Small intestine (tissue), 7 donors: Measurements from ENCODE around the gene OPN3. TPM values are rescaled to one million over a fixed set of nuclear protein-coding genes. Genes with fewer than 3 reads are reported as not detected.
A peak's percentile ranks its signal among the peaks of the same experiment; 100 is the strongest.

Experiments
- DNase-seq, 2 donors: peaks; one replicate each; pipeline versions ENCODE4 v3.0.0 to v3.0.0-alpha.2; 2013
- FAIRE-seq: peaks from 2 replicates; lab custom pipeline; 2012; peaks lifted over from hg19 to GRCh38; lab: Jason Lieb, UNC
- H3K27ac ChIP-seq, 3 donors: one replicate each; pipeline ENCODE4 v1.5.1; 2013; ENCODE audit warnings: low read length in 2 of 3, mild to moderate bottlenecking in 2 of 3, control low read depth in 1 of 3, inconsistent platforms in 1 of 3, low read depth in 1 of 3, moderate library complexity in 1 of 3
- H3K27me3 ChIP-seq, 3 donors: one replicate each; pipeline ENCODE4 v1.6.1; 2013; ENCODE audit warnings: low read length in 3 of 3, inconsistent platforms in 1 of 3; ENCODE audit not compliant: control insufficient read depth in 3 of 3, insufficient read depth in 3 of 3
- H3K36me3 ChIP-seq, 3 donors: one replicate each; pipeline ENCODE4 v1.6.1; 2013; ENCODE audit warnings: low read length in 3 of 3, inconsistent platforms in 1 of 3, low read depth in 1 of 3, mild to moderate bottlenecking in 1 of 3, moderate library complexity in 1 of 3; ENCODE audit not compliant: control insufficient read depth in 3 of 3, insufficient read depth in 2 of 3
- H3K4me1 ChIP-seq, 3 donors: one replicate each; pipeline ENCODE4 v1.6.1; 2013; ENCODE audit warnings: low read length in 2 of 3, inconsistent platforms in 1 of 3, low read depth in 1 of 3, mild to moderate bottlenecking in 1 of 3, moderate library complexity in 1 of 3; ENCODE audit not compliant: control insufficient read depth in 3 of 3, insufficient read depth in 2 of 3
- H3K4me3 ChIP-seq, 3 donors: one replicate each; pipeline ENCODE4 v1.5.1; 2013; ENCODE audit warnings: low read length in 3 of 3, control low read depth in 1 of 3, inconsistent platforms in 1 of 3, low read depth in 1 of 3, mild to moderate bottlenecking in 1 of 3, moderate library complexity in 1 of 3
- H3K9me3 ChIP-seq, 2 donors: one replicate each; pipeline ENCODE4 v1.6.1; 2013; ENCODE audit warnings: low read depth in 1 of 2, low read length in 1 of 2; ENCODE audit not compliant: control insufficient read depth in 2 of 2, insufficient read depth in 1 of 2
- WGBS, 3 donors: extraction: QIAGEN DNeasy Blood & Tissue Kit; methylation state at CpG; one replicate each; pipeline ENCODE4 v1.1.7; 2013; 5-methylcytosine and 5-hydroxymethylcytosine counted together
- polyA plus RNA-seq, 4 donors: library from polyadenylated mRNA; stranded (reverse) in 3 of 4; unstranded in 1 of 4; fragments of 200-250 nt in 3 of 4; fragments of 120-200 nt in 1 of 4; gene quantifications; one replicate each; pipeline versions ENCODE4 v1.2.1 to v1.2.3, GENCODE V29; 2013
- donor health status: healthy with polysubstance abuse.
- donor health status: control.
- donor health status: control.
- donor health status: Bipolar disorder and iron deficiency.
- donor health status: healthy.

Gene OPN3
- polyA plus RNA-seq, 4 donors, result 5.0 to 27.9 (median 8.6) TPM

DNA sequence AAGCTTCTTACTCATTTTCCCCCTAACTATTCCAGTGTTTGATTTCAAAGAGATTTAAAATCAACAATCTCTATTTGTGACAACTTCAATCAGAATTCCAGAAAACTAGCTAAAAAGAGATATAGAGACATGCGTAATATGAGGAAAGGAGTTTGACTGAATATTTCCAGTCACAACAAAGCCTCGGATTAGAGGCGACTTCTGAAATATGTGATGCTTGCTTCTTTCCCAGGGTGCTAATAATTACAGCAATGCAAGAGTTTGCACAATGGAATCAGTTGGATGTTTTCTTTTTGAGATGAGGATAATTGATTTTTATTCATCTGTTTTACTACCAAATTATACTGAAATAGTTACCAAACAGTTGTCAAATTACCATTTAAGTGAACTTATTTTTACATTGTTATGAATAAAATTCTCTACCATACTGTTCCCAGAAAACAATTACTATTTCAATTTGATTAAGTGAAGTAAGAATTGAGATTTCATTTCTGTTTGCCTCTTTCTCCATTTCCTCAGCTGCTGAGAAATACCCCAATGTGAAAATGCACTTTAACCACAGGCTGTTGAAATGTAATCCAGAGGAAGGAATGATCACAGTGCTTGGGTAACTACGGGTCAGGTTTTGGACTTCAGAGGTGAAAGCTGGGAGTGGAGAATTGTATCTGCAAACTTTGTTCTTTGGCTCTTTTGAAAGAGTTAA is 79.9 kb downstream of the OPN3 start:
- Histone ChIP-seq H3K36me3 (no peaks in the 10 kb centered on the region), H3K27me3 (no peaks in the 10 kb centered on the region), H3K4me3 (no peak overlapping the region), H3K9me3 (no peaks in the 10 kb centered on the region), H3K27ac (no peak overlapping the region), H3K4me1 (no peaks in the 10 kb centered on the region)
- no peak for FAIRE-seq
- WGBS, 3 donors, result 75 to 81% (median 79%) methylated on average over 4 of the region's 4 CpGs
- DNase-seq, result peak in 1 of 2 donors; percentile 19

DNA sequence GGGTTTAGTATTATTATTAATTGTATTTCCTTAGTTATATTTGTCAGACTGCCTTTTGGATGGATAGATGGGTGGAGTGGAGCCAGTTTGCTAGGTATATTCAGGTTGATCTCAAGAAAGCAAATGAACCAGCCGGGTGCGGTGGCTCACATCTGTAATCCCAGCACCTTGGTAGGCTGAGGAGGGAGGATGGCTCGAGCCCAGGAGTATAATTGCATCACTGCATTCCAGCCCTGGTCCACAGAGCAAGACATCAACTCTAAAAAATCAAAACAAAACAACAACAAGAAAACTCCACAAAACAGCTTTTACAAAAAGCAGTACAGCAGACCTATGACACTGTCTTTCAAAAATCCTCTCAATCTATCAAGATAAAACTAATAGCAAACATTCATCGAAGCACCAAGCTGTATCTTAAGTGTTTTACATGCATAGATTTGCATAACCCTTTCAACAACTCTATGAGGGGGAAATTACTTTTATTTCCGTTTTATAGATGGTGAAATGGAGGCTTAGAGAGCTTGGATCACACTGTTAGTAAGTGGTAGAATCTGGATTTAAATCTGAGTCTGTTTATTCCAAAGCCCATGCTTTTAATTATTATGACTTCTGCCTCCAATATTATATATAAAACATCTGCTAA is 82.5 kb downstream of the OPN3 start:
- no peaks in the 10 kb centered on the region for H3K27me3 ChIP-seq
- FAIRE-seq (no peak), DNase-seq (no peak)
- no peak overlapping the region for H3K27ac ChIP-seq
- no peaks in the 10 kb centered on the region for H3K9me3 ChIP-seq
- WGBS, 3 donors, result 72 to 81% (median 79%) methylated on average over 5 of the region's 5 CpGs
- no peaks in the 10 kb centered on the region for H3K36me3 ChIP-seq
- no peak overlapping the region for H3K4me3 ChIP-seq
- no peaks in the 10 kb centered on the region for H3K4me1 ChIP-seq

DNA sequence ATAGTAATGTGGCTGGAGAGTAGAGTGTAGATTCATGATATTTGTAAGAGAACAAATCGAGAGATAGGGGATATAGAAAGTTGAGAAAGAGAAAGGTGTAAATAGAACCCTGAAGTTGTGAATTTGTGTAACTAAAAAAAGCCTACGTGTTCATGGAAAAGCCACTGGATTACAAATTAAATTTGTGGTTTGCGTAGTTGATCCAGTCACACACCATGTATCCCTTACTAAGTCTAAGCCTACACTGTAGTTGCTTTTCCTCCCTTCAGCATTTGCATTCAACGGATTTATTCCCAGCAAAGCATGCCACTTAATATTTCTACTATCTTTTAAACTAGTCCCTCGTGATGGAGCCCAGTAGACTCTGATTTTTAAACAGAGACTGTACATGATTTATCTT is 83.1 kb downstream of the OPN3 start:
- no peaks in the 10 kb centered on the region for H3K27me3 ChIP-seq
- H3K9me3 ChIP-seq, result no peaks in the 10 kb centered on the region
- H3K4me3 ChIP-seq, result no peak overlapping the region
- no peak overlapping the region for H3K27ac ChIP-seq
- FAIRE-seq, result no peak
- WGBS, 3 donors, result 84 to 89% (median 84%) methylated on average over 5 of the region's 5 CpGs
- no peaks in the 10 kb centered on the region for H3K36me3 ChIP-seq
- no peak for DNase-seq
- no peaks in the 10 kb centered on the region for H3K4me1 ChIP-seq

DNA sequence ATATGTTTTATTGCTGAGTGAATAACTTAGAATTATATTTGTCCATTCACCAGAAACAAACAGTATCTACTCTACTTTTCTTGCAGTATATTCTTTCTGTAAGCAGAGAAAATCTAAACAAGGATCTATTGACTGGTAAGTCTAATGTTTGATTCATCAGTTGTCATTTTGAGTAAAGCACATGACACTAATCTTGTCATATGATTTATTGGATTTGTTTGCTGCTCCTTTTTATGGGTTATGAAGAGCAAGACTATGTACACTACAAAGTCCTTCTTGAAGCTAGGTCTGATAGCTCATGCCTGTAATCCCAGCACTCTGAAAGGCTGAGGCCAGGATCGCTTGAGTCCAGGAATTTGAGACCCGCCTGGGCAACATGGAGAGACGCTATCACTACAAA is 84.6 kb downstream of the OPN3 start:
- H3K27me3 ChIP-seq, result no peaks in the 10 kb centered on the region
- peak in 1 of 2 donors; percentile 35 for DNase-seq
- no peaks in the 10 kb centered on the region for H3K36me3 ChIP-seq
- H3K27ac ChIP-seq, result peak overlapping the region in 1 of 3 donors; percentile 23
- H3K4me1 ChIP-seq, result no peaks in the 10 kb centered on the region
- no peaks in the 10 kb centered on the region for H3K9me3 ChIP-seq
- no peak for FAIRE-seq
- no peak overlapping the region for H3K4me3 ChIP-seq
- WGBS, 3 donors, result 68 to 92% (median 78%) methylated on average over 3 of the region's 3 CpGs

DNA sequence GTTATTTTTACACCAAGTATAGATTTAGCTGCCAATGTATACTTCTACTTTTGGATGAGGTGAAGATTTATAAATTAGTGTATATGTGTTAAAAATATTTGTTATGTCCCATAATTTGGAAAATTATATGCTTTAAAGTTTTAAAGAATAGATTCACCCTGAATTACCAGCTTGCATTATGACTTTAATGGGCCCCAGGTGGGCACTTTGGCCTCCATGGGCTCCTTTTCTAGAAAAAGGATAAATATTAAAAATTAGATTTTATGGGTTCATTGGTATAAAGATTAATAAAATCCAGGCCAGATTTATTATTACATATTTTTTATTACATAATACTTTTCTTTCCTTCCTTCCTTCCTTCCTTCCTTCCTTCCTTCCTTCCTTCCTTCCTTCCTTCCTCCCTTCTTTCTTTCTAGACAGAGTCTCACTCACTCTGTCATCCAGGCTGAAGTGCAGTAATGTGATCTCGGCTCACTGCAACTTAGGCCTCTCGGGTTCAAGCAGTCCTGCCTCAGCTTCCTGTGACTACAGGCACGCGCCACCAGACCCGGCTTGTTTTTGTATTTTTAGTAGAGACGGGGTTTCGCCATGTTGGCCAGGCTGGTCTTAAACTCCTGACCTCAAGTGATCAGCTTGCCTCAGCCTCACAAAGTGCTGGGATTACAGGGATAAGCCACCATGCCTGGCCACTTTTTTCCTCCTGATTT is 86.1 kb downstream of the OPN3 start:
- no peak for FAIRE-seq

DNA sequence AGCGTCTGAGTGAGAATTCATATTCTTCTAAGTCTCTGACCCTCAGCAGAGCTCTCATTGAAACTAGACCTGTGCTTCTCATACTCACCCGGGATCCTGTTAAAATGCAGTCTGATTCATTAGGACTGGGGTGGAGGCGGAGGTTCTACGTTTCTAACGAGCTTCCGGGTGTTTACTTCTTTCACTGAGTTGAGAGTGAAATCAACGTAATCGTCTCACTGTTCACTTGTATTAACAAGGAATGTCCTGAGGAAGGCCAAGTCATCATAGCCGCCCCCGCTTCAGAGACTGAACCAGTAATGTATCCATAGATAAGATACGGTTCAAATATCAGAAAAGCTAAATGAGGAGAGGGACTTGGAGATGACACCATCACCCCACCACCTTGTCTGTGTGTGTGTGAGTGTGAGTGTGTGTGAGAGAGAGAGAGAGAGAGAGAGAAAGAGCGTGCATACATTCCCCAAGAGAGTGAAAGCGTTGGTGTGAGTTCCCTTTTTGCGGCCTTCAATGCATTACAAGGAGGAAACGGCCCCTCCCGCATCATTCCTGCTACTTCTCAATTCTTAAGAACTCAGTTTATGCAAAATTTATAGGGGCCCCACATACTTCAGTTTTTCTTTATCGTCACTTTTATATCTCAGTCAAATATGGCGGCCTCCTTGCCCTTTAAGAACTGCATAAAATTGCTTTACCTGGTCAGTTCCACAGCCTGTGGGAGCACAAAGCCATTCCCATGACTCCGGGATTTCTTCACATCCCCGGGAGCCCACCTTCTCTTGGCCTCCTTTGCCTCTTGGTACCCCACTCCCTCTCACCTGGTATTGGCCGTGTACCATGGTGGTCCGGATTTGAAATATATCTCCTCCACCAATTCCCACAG is 88.2 kb downstream of the OPN3 start:
- no peaks in the 10 kb centered on the region for H3K4me1 ChIP-seq
- H3K27me3 ChIP-seq, result no peaks in the 10 kb centered on the region
- 68 to 87% (median 73%) methylated on average over 22 of the region's 22 CpGs for WGBS, 3 donors
- H3K9me3 ChIP-seq, result no peaks in the 10 kb centered on the region
- peak overlapping the region in 1 of 3 donors; percentile 57 for H3K27ac ChIP-seq
- FAIRE-seq, result no peak
- no peak for DNase-seq
- no peak overlapping the region for H3K4me3 ChIP-seq
- H3K36me3 ChIP-seq, result no peaks in the 10 kb centered on the region

More for the DNA sequence above, 86.1 kb downstream of the OPN3 start:
- H3K9me3 ChIP-seq, result no peaks in the 10 kb centered on the region
- H3K36me3 ChIP-seq, result no peaks in the 10 kb centered on the region
- no peaks in the 10 kb centered on the region for H3K27me3 ChIP-seq
- H3K4me3 ChIP-seq, result no peak overlapping the region
- H3K4me1 ChIP-seq, result no peaks in the 10 kb centered on the region
- no peak for DNase-seq
- WGBS, 3 donors, result 86 to 95% (median 92%) methylated on average over 7 of the region's 7 CpGs
- H3K27ac ChIP-seq, result no peak overlapping the region

DNA sequence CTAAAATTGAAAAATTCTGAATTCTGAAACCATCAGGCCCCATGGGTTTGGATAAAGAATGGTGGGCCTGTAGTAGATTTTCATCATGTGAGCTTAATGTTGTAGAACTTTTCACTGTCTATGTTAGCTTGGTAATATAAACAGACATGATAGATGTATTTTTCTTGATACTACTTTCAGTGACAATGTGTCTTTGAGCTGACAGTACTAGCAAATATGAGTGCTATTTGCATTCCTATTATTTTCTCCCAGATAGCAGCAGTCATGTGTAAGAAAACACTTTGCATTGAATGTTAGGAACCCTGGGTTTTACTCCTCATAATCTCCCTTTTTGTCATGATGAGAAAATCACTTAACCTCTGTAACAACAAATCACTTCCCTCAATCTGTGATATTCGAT is 89.9 kb downstream of the OPN3 start:
- H3K27me3 ChIP-seq, result no peaks in the 10 kb centered on the region
- no peaks in the 10 kb centered on the region for H3K9me3 ChIP-seq
- DNase-seq (no peak), FAIRE-seq (no peak)
- H3K36me3 ChIP-seq, result no peaks in the 10 kb centered on the region
- H3K4me1 ChIP-seq, result no peaks in the 10 kb centered on the region
- H3K4me3 ChIP-seq, result no peak overlapping the region
- H3K27ac ChIP-seq, result no peak overlapping the region
- 70 to 79% (median 71%) methylated on average over 1 of the region's 1 CpG for WGBS, 3 donors

DNA sequence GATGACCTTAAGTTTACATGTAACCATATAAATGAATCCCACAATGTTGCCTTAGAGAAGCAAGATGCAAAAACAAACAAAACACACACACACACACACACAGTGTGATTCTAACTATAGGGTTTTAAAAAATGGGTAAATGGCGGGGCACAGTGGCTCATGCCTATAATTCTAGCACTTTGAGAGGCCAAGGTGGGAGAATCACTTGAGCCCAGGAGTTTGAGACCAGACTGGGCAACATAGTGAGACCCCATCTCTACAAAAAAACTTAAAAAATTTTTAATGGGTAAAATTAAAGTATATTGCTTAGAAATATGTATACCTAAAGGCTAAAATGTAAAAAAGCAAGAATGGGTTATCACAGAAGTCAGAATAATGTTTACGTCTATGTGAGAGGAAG is 92.2 kb downstream of the OPN3 start:
- Histone ChIP-seq H3K27ac (no peak overlapping the region), H3K9me3 (no peaks in the 10 kb centered on the region), H3K4me1 (no peaks in the 10 kb centered on the region), H3K27me3 (no peaks in the 10 kb centered on the region), H3K36me3 (no peaks in the 10 kb centered on the region), H3K4me3 (no peak overlapping the region)
- 53 to 78% (median 67%) methylated on average over 2 of the region's 2 CpGs for WGBS, 3 donors
- DNase-seq (no peak), FAIRE-seq (no peak)
